Body of pancreas (tissue), 4 donors: ENCODE data around the gene GPATCH3.

ENCODE experiments used
- CTCF ChIP-seq, 7 experiments: fragments of 450-650 bp in 4 of 7; fragments of 200-600 bp in 3 of 7; sonication (generic) in 3 of 7; IDR thresholded peaks; one replicate each; pipeline ENCODE4 v1.5.1; 2016 to 2019; ENCODE audit warnings: antibody characterized with exemption in 7 of 7
- POLR2A ChIP-seq, 3 donors: fragments of 450-650 bp; IDR thresholded peaks; one replicate each; pipeline ENCODE4 v1.6.1; 2016; ENCODE audit warnings: antibody characterized with exemption in 3 of 3, mild to moderate bottlenecking in 2 of 3

GRCh38 chr1:26900815-26901511 lies 696 bp upstream of the GPATCH3 start:
- TF ChIP-seq CTCF (IDR thresholded peaks at IDR 0.05) = no peak
- TF ChIP-seq POLR2A (IDR thresholded peaks at IDR 0.05) = no peak
